ENCODE measurements around the gene C3orf18.
A peak's percentile ranks its signal among the peaks of the same experiment; 100 is the strongest.

Gene C3orf18

DNA sequence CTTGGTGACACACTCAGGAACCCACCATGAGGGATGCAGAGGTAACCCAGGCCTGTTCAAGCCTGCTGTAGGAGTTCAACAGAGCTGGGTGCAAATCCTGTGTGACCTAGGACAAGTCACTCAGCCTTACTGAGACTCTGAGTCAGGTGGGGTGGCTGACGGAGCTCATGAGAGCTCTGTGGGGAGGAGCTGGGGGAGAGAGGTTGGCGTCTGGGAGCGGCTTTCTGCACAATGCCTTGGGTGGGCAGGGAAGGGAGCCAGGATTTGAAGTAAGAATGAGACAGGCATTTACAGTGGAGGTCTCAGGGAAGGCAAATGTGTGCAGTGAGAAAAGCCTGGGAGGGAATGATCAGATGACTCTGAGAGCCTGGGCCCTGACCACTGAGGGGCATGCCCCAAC lies 18.3 kb downstream of the C3orf18 start:
- DNase-seq, result no peak

DNA sequence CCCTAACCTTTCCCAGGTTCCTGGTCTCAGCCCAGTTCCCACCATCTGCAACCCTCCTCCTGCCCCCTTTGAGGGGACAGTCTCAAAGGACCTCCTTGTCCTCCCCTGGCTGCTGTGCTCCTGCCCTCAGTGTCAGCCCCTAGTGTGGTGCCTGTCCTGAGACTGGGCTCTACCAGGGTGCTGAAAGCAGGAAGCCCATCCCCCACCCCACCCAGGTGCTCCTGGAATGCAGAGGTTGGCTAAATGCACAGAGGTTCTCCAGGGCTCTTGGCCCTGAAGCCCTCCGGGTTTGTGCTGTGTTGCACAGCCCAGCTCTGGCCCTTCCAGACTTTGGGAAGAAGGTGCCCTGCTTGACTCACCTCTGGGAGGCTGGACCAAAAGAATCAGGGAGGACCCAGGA lies 21.8 kb downstream of the C3orf18 start:
- DNase-seq, result no peak

DNA sequence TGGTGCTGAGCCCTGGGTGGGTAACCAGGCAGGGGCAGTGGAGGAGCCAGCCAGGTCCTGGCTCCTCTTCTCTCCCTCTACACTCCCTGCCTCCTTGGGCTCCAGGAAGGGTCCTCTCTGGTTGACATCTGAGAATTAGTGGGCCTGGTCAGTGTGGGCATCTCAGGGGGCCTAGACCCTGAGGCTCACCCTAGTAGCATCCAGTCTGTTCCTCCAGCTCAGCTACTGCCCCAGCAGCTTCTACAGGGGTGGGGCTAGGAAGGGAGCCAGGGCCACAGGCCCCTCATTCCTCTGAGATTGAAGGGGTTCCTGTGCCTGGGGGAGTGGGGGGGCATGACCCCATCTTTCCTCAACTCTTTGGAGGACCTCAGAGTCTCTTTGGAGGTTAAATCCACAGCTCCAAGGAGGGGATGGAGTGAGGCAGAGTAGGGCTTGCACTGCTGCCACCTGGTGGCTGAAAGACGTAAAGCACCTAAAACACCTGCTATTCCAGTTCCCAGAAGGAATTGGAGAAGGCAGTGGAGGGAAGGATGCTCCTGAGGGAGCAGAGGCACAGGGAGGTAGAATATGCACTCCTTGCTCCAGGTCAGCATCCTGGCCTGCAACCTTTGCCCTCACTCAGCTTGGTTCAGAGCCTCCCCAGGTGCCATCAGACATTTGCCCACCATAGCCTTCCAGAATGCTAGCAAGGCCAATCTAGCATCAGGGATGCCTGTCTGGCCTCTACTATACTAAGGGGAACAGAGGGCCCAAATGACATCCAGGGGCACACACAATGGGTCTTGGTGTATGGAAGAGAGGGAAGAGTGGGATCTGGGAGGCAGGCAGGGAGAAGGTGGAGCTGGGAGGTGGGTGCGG lies 25.1 kb downstream of the C3orf18 start:
- peak; percentile 21 for DNase-seq

DNA sequence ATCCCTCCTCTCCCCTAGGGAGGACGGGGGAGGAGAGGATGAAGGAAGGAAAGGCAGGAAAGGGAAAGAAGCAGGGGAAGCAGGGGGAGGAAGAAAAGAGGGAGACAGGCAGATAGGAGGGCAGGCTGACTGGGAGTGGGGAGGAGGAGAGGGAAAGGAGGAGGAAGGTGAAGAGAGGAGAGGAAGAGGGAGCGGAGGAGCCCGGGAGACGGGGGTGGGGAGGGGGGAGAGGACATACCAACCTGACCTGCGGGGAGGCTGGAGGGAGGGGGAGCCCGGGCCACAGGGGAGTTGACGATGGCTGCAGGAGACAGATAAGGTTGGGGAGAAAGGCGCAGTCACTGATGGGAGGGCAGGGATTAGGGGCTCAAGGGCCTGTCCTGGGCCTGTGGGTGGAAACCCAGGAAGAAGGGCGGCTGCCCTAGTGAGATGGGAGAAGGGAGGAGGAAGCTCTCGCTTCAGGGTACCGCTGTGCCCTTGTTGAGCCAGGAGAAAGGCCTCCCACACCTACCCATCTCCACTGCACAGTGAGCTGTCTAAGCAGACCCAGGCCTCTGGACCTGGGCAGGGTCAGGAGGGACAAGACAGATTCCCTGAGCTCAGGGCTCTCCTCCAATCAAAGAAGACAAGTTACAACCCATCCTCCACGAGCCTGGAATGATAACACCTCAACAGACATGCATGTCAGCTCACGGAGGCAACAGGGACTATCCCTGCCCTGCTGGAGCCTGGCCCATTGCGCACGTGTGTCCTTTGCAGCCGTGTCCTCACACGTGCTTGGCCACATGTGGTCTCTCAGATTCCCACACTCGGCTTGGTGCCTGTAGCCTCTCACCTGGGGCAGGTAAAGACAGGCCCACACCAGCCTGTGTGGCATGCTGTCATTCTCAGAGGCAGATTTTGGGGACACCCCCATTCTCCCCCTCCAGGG lies 27.9 kb downstream of the C3orf18 start:
- DNase-seq, result no peak

DNA sequence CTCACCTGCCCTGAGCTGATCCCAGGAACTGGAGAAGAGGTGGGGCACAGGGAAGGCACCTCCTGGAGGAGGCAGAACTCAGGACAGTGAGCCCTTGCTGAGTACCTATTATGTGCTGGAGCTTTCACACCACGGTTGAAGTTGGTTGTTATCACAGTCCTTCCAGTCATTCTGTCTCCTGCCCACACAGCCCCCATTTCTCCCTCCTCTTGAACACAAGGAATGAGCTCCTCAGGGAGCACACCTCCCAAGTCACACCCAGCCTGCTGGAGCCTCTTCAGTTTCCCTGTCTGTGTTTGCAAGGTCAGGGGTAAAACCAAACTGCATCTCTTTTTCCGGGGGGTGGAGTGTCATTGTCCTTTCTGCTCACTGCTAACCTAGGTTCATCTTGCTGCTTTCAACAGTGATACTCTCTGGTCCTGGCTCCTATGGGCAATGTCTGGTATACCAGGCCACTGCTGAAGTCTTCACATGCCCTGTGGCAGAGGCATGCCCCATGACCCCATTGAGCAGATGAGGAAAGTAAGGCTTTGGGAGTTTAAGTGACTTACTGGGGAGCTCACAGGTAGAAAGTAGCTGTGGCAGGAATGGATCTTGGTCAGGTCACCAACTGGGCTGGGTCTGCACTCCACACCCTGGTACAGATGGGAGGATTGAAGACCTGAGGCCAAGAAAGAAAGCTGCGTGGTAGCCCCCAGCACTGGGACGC lies 30.0 kb downstream of the C3orf18 start:
- DNase-seq, result no peak

DNA sequence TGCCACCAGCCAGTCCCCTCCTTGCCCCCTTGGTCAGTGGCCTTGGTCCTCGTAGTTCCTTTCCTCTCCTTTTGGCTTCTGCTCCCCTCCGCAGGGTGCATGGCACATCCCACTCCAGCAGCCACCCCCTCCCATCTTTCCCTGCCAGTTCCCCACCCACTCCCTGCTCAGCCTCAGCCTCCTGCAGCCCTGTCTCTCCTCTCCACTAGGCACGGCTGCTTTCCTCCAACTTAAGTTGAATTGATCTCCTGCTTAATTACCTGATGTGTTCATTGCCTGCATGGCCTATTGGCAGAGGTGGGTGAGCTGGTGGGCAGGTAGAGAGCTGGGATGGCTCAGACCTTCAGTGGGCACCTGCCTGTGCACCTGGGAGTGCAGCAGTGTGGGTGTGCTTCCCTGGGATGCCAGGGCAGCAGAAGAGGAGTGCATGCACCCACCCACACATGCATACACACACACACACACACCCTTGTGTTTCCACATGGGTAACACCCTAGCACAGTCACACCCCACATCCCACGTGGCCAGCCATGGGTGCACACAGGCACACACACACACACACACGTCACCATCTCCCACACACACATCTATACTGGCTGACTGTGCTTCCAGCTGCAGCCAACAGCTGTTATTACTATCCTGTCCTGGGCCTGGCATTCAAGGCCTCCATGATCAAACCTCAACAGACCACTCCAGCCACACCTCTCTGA lies 30.9 kb downstream of the C3orf18 start:
- no peak for DNase-seq

DNA sequence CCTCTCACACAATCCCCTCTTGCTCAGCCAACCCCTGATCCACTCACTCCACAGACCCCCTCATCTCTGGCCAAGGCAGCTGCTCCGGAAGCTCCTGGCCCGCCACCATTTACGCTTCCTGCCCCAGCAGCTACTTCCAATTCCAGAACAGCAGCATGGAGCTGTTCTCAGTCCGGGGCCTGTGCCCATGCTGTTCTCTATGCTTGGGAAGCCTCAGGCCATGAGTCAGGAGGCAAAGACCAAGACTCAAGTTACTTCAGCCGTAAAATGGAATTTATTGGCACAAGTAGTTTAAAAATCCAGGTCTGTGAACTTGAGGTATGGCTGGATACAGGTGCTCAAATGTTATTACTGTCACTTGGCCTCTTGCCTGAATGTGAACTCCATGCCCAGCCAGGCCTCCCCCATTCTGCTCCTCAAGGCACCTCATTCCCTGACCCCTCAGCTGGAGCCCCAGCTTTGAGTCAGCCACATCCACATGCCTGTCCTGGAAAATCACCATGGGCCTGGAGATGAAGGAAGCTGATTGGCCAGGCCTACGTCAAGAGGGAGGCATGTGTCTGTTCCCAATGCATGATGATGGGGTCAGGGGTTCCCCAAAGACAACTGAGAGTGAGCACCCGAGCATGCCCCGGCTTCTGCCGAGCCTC lies 32.7 kb downstream of the C3orf18 start:
- DNase-seq, result no peak

DNA sequence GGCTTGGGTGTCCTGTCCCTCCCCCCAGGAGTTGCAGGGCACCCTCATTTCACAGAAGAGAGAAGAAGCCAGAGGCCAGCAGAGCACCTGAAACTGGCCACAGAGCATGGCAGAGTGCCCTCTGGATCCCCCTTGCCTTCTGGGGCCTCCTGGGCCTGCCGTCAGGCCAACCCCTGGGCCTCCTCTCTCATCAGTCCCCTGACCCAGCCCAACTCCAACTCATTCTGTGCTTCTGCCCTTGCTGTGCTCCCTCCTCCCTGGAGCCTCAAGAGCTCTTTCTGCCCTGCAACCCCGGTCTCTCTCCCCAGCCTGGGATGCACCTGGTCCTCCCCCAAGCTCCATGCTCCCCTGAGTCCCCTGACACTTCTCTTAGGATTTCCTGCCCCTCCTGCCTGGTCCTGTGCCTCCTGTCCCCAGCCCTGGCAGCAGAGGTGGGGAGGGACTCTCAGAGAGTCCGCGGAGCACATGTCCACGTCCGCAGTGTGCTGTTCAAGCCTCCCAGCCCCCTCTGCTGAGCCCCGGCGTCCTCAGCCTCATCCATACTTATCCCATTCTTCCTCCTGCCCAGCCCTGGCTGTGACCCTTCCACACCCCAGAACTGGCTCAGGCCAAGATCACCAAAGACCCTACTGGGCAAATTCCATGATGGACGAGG lies 33.6 kb downstream of the C3orf18 start:
- no peak for DNase-seq

DNA sequence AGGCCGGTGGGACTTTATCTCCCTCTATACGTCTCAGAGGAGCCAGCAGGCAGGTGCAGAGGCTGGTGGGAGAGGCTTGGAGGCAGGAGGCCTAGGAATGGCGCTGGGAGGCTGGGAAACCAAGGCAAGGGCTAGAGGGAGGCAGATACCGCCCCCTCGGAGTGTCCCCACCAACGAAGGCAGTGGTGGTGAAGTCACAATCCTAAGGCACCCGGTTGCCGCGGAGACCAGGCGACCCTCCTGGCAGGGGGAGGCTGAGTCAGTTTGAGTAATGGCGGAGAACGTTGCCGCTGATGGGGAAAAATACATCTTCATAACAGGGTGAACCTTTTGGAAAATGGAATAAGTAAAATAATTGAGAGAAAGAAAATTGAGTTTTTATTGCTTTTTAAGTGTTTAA lies 34.2 kb downstream of the C3orf18 start:
- no peak for DNase-seq

DNA sequence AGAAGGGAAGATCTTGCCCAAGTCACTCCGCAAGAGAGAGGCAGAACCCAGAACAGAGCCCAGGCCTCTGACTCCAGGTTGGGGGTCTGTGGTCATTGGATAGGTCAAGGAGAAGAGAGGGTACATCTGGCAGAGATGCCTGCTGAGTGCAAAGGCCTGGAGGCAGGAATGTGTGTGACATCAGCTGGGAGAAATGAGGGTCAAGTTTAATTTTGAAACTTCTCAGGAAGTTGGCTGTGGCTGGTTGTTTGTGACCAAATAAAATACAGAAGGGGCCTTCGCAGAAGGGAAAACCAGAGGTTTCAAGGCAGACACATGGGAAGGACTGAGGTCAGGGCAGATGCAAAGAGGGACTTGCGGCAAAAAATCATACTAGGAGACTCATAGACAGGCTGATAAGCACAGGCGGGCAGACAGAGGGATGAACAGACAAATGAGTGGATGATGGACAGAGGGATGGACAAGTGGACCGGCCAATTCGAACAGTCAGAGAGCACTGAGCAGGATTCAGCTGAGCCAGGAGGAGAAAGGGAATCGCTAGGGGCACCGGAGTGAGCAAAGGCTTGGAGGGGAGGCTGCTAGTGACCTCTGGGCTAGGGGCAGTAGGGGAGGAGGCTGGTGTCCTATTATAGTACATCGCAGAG lies 35.4 kb downstream of the C3orf18 start:
- no peak for DNase-seq

DNA sequence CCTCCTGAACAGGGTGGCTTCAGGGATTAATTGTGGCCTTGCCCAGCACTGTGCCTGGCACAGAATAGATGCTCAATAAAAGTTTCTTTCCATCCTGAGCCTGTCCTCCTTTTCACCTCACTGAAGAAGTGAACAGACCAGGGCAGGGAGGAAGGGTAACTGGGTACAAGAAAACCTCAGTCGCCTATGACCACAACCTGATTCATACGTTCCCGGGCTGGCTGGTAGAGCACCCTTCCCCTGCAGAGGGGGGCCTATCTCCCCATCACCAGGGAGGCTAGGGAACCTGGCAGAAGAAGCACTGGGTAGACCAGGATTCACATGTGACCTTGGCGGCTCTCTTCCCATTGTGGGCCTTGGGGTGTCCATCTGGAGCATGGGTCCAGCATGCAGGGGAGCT lies 36.3 kb downstream of the C3orf18 start:
- no peak for DNase-seq

DNA sequence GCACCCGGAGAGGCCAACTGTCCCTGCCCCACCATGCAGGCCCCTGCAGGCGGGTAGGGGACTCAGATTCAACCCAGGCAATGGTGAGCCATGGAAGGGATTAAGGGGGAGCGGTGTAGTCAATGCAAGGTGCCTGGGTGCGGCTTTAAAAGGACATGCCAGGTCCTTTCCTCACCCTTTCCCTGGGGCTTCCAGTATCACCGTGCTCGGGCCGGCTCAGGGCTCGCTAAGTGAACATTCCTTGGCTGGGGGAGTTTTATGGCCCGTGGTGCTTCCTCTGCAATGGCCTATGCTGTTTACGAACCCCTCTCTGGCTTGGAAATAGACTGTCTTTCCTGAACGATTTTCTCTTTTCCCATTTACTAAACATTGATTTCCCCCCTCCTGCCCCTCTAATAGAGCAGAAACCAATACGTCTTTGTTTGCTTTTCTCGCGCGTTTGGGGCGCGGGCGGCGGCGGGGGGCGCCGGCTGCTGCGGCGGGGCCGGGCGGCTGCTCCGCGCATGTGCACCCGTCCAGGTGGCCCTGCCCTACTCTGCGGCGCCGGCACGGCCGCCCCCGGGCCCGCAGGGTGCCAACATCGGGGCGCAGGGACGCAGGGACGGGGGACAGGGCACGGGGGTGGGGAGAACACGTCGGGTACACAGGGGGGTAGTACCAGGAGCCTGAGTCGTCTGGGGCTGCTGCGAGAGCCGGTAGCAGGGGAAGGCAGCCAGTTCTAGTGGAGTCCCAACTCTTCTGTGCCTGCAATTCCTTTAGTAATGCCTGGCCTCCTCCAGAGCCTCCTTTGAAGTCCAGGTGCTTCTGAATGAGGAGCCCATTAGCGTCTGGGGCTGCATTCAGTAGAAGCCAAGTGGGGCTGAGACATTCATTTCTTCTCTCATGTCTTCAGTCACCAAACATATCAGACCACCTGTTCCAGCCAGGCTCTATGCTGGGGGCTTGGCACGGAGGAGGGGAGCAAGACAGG lies 37.3 kb downstream of the C3orf18 start:
- DNase-seq, result no peak

DNA sequence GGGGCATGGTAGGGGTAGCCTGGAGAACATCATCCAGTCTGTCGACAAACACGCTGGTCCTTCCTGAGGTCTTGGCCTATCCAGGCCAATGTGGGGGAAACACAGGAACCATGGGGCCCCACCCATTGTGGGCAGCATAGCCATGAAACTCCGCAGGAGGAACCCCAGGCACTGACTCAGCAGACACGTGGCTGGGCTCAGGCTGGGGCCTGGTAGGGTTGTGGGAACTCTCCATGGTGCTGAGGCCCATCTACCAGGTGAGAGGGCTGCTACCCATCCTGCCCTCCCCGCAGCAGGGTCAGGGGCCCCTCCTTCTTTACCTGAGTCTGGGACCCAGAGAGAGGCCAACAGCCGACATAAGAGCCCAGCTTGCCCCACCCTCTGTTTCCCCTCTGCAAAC lies 41.6 kb downstream of the C3orf18 start:
- no peak for DNase-seq

DNA sequence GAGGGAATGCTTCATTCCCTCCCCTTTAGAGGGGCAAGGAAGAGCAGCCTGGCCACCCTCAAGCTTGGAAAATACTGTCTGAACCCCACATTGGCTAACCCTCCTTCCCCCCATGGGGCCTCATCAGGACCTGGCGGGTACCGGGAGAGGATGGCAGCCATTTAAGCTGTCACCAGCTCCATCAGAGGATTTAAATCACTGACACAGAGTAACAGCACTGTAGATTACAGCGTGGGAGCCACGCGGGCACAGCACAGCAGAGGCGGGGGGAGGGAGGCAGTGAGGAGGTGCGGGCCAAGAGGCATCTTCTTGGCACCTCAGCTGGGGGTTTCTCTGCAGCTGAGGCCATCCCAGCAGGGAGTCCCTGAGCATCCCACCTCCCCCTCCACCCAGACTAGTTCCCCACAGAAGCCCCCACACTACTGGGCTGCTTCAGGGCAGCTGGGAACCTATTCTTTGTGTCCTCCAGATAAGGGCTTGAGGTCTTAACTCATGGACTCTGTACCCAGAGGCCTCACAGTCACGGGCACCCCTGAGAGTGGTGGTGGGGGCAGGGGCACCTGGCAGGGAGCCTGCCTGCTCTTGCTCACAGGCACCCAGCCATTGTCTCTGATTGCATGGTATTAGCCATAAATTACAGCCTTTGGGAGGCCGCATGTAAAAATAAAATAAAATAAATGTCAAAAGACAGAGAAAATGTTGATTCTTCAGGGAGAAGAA lies 42.2 kb downstream of the C3orf18 start:
- no peak for DNase-seq

DNA sequence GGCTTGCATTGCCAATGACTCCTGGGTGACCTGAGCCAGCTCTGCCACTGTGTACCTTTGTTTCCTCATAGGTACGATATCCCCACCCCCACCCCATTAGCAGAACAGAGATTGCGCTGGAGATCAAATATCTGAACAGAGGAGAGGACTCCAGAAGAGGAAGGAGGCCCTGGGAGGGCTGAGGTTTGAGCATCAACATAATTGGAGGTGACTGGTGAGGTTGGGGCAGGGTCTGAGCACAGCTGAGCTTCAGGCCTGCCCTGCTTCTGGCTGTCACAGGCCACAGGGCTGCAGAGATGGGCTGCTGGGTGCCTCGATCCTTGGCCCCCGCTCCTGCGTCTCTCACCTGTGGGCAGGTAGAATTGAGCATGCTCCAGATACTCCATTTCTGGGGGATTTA lies 42.8 kb downstream of the C3orf18 start:
- DNase-seq, result no peak

DNA sequence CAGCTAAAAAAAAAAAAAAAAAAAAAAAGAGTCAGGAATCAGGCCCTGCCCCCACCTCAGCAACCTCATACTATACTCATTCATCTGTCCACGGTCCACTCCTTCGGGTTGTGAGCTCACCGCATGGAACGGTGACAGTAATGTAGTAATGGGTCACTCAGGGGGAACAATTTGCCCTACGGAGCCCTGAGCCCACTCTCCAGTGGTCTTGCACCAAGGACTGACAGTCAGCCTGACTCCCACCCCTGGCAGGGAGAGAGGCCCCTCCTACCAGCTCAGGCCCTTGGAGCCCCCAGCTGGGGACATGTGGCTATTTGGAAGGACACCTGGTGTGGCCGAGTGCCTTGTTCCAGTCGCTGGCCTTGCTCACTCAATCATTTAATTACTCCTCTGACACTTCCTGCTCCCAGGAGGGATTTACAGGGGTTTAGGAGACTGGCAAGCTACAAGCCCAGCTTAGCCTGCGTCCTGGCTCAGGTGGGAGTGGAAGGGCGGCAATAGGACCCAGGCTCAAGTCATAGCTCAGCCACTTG lies 44.2 kb downstream of the C3orf18 start:
- DNase-seq, result no peak

DNA sequence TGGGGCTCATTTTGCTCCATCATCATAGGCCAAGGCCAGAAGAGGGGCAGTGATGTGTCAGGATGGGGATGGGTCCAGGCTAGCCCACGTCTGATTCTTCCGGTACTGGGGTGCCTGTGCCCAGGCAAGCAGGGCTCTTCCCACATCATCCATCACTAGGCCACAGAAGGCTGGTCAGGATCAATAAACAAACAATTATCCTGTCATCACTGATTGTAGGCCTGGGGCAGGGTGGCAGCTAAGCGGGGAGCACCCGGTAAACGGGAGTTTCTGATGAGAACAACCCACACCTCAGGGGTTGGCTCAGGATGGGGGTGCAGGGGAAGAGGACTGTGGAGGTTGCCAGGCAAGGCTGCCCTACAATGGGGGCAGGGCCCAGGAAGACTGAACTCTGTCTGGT lies 46.0 kb downstream of the C3orf18 start:
- no peak for DNase-seq

DNA sequence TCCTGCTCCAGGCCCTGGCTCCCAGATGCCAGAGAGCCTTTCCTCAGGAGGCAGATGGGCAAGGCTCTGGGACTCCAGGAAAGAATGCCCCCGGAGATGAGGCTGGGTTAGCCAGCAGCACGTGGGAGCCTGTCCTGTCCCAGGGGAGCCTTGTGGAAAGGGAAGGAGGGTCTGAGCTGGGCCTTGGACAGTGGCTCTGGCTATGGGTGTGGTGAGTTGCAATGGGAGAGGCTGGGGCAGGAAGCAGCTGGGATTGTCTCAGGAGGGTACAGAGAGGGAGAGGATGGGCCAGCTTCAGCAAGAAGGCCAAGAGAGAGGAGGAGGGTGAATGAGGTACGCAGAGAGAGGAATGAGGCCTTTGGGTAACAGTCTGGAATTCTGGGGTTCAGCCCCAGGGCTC lies 46.7 kb downstream of the C3orf18 start:
- no peak for DNase-seq

Data from NCI-H1417 treated with DMSO at 0.1 percent for 48 hours (cell line).